NB4 (cell line): ENCODE data around the gene GALNT2.

ENCODE experiments used
- POLR2A ChIP-seq: IDR thresholded peaks from 2 replicates; pipeline ENCODE4 v1.6.1; 2011; ENCODE audit warnings: mild to moderate bottlenecking; ENCODE audit not compliant: insufficient read length; ENCODE audit errors: extremely low read depth
- TF ChIP-seq, protein P1 (sequence below): IDR thresholded peaks from one replicate; pipeline ENCODE4 v1.5.1; 2012; ENCODE audit warnings: low read depth, low read length
- TF ChIP-seq, protein P2 (sequence below): IDR thresholded peaks from 2 replicates; pipeline ENCODE4 v1.6.1; 2011; ENCODE audit warnings: low read depth, low read length

DNA sequence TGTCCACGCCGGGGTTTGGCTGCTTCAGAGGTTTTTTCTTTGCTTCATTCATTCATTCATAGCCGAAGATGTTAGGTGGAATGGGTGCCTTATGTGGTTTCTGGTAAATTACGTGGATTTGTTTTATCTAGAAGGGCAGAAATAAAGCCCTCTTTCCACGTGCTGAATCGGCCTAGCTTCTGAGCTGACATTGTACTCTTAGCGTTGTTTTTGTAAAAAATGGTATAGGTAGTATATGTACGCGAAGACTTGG is 1.5 kb downstream of the GALNT2 start:
- TF ChIP-seq, protein P1, sequence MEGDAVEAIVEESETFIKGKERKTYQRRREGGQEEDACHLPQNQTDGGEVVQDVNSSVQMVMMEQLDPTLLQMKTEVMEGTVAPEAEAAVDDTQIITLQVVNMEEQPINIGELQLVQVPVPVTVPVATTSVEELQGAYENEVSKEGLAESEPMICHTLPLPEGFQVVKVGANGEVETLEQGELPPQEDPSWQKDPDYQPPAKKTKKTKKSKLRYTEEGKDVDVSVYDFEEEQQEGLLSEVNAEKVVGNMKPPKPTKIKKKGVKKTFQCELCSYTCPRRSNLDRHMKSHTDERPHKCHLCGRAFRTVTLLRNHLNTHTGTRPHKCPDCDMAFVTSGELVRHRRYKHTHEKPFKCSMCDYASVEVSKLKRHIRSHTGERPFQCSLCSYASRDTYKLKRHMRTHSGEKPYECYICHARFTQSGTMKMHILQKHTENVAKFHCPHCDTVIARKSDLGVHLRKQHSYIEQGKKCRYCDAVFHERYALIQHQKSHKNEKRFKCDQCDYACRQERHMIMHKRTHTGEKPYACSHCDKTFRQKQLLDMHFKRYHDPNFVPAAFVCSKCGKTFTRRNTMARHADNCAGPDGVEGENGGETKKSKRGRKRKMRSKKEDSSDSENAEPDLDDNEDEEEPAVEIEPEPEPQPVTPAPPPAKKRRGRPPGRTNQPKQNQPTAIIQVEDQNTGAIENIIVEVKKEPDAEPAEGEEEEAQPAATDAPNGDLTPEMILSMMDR: no peak
- no peak for TF ChIP-seq POLR2A
- TF ChIP-seq, protein P2, sequence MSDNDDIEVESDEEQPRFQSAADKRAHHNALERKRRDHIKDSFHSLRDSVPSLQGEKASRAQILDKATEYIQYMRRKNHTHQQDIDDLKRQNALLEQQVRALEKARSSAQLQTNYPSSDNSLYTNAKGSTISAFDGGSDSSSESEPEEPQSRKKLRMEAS: no peak
